Endothelial cell (in vitro differentiated cells): ENCODE measurements around the gene HCRTR1. TPM values are rescaled to one million over a fixed set of nuclear protein-coding genes. Genes with fewer than 3 reads are reported as not detected.

Experiments used
- DNase-seq: peaks from one replicate; pipeline ENCODE4 v3.0.0; 2021; ENCODE audit warnings: low spot score
- H3K27ac Mint-ChIP-seq: one replicate; pipeline ENCODE4 v1.8.0; 2021; ENCODE audit warnings: mixed read lengths, inconsistent platforms; ENCODE audit not compliant: unreplicated experiment
- H3K27me3 Mint-ChIP-seq: one replicate; pipeline ENCODE4 v1.8.0; 2021; ENCODE audit warnings: mild to moderate bottlenecking, moderate library complexity, mixed read lengths, inconsistent platforms; ENCODE audit not compliant: unreplicated experiment
- H3K36me3 Mint-ChIP-seq: one replicate; pipeline ENCODE4 v1.8.0; 2021; ENCODE audit warnings: mild to moderate bottlenecking, low read depth, mixed read lengths, inconsistent platforms; ENCODE audit not compliant: unreplicated experiment
- H3K4me1 Mint-ChIP-seq: one replicate; pipeline ENCODE4 v1.8.0; 2021; ENCODE audit warnings: mild to moderate bottlenecking, mixed read lengths, inconsistent platforms; ENCODE audit not compliant: unreplicated experiment
- H3K4me3 Mint-ChIP-seq: one replicate; pipeline ENCODE4 v1.8.0; 2021; ENCODE audit warnings: mild to moderate bottlenecking, mixed read lengths, inconsistent platforms; ENCODE audit not compliant: unreplicated experiment
- H3K9me3 Mint-ChIP-seq: one replicate; pipeline ENCODE4 v1.8.0; 2021; ENCODE audit warnings: mixed read lengths, inconsistent platforms; ENCODE audit not compliant: unreplicated experiment
- total RNA-seq: library from RNA; stranded (reverse); fragmentation: NEBNext Ultra II Directional; extraction: Animal tissue kit (Norgen Biotek cat#: 25700); gene quantifications from one replicate; pipeline ENCODE4 v1.2.1, GENCODE V29; 2021; ENCODE audit not compliant: unreplicated experiment
- TF ChIP-seq, protein P1 (sequence below): fragments of 200-600 bp; sonication (generic); IDR thresholded peaks from one replicate; pipeline ENCODE4 v1.5.0; 2021; ENCODE audit warnings: antibody characterized with exemption; ENCODE audit not compliant: unreplicated experiment

Gene HCRTR1
- total RNA-seq, 1 donor from 2014 or later, result not detected

DNA sequence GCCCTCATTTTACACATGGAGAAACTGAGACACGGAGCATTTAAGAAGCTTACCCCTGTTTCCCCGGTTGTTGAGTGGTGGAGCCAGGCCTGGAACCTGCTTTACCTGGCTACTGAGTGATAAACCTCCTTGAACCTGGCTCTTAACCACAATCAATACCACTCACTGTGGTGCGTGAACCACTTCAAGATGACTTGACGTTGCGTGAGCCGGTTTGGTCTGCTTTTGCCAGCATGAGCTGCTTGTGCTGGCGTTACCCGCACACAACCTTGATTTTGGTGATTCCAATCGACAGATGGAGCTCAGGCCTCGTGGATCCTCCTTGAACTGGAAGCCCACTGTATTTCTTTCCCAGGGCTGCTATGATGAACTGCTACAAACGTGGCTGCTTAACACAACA, 47.3 kb upstream of the HCRTR1 start:
- H3K36me3 Mint-ChIP-seq, result no peaks in the 10 kb centered on the region
- H3K4me3 Mint-ChIP-seq, result no peak overlapping the region
- DNase-seq, result no peak
- TF ChIP-seq, protein P1, sequence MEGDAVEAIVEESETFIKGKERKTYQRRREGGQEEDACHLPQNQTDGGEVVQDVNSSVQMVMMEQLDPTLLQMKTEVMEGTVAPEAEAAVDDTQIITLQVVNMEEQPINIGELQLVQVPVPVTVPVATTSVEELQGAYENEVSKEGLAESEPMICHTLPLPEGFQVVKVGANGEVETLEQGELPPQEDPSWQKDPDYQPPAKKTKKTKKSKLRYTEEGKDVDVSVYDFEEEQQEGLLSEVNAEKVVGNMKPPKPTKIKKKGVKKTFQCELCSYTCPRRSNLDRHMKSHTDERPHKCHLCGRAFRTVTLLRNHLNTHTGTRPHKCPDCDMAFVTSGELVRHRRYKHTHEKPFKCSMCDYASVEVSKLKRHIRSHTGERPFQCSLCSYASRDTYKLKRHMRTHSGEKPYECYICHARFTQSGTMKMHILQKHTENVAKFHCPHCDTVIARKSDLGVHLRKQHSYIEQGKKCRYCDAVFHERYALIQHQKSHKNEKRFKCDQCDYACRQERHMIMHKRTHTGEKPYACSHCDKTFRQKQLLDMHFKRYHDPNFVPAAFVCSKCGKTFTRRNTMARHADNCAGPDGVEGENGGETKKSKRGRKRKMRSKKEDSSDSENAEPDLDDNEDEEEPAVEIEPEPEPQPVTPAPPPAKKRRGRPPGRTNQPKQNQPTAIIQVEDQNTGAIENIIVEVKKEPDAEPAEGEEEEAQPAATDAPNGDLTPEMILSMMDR, result no peak
- no peaks in the 10 kb centered on the region for H3K9me3 Mint-ChIP-seq
- H3K4me1 Mint-ChIP-seq, result no peaks in the 10 kb centered on the region
- peaks cover 3% of the 10 kb centered on the region for H3K27me3 Mint-ChIP-seq
- H3K27ac Mint-ChIP-seq, result no peak overlapping the region

DNA sequence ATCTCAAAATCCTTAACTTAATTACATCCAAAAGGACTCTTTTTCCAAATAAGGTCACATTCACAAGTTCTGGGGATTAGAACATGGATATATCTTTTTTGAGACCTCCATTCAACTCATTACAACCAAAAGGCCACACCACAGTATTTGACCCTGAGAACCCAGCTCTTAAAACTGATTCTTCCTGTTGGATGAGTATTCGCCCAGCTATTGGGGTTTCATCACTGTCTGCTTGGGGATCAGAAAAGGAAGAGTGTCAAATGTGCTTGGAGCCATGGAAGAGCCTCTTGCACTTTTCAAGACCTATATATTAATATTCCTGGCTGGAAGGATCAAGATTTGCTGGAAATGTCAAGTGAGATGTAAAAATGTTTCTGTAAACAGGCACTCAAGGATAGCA, 46.6 kb upstream of the HCRTR1 start:
- Mint-ChIP-seq H3K4me3 (no peak overlapping the region), H3K9me3 (no peaks in the 10 kb centered on the region), H3K27ac (no peak overlapping the region), H3K27me3 (peaks cover 3% of the 10 kb centered on the region), H3K4me1 (no peaks in the 10 kb centered on the region), H3K36me3 (no peaks in the 10 kb centered on the region)
- TF ChIP-seq, protein P1, result no peak
- DNase-seq, result no peak

DNA sequence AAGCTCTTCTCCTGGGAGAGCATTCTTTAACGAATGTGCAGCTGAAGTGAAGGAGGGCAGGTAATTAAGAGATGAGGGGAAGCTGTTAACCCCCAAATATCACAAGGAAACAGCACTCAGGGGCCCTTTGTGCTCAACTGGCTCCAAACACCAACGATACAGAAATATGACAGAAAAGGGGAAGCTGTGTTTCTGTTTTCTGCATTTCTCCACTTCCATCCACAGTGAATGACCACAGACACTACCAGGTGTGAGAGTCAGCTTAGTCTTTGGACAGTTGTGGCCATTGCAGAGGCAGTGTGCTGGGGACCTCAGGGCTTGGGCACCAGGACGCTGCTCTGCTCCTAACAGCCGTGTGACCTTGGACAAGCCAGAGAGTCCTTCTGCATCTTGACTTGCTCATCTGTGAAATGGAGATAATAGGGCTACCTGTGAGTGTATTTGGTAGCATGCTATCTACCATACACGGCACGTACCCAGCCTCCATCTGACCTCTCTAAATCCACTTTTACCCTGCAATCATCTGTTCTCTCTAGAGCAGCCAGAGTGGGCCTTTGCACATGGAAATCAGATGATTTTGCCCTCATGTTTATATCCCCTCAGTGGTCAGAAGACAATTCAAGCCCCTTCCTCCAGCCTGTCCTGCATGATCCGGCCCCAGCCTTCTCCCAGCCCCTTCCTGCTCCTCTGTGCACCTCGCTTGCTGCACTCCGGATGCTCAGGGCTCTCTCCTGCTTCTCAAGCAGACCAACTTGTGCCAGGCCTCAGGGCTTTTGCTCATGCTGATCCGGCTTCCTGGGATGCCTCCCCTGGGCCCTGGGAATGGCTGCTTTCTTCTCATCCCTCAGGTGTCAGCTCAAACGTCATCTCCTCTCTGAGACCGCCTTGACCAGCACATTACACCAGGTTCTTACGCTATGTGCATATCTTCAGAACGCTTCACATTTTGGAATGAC, 45.9 kb upstream of the HCRTR1 start:
- H3K36me3 Mint-ChIP-seq, result no peaks in the 10 kb centered on the region
- H3K27ac Mint-ChIP-seq, result no peak overlapping the region
- peaks cover 3% of the 10 kb centered on the region for H3K27me3 Mint-ChIP-seq
- TF ChIP-seq, protein P1, result no peak
- no peaks in the 10 kb centered on the region for H3K9me3 Mint-ChIP-seq
- no peak for DNase-seq
- H3K4me1 Mint-ChIP-seq, result peaks cover 2% of the 10 kb centered on the region
- H3K4me3 Mint-ChIP-seq, result no peak overlapping the region

DNA sequence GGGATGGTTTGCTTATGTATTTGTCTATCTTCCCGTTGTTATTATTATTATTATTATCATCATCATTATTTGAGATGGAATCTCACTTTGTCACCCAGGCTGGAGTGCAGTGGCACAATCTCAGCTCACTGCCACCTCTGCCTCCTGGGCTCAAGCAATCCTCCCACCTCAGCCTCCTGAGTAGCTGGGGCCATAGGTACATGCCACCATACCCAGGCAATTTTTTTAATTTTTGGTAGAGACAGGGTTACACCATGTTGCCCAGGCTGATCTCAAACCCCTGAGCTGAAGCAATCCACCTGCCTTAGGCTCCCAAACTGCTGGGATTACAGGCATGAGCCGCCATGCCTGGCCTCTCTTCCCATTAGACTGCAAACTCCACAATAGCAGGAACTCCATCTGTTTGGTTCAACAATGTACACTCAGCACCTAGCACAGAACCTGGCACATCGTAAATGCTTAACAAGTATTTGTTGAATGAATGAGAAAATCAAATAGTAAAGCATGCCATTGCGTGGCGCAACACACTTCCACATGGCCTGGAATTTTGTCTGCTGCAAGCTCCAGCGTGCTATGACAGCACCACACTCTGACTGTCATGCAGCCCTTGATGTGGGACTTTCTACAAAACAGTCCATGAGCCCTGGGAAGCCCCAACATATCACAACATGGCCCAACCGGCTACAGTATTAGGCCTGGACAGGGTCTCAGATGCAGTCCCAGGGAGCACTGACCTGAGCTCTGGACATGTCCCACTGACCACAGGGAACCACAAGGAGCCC, 45.0 kb upstream of the HCRTR1 start:
- TF ChIP-seq, protein P1, result no peak
- H3K36me3 Mint-ChIP-seq, result no peaks in the 10 kb centered on the region
- no peak overlapping the region for H3K27ac Mint-ChIP-seq
- peaks cover 5% of the 10 kb centered on the region for H3K4me1 Mint-ChIP-seq
- H3K9me3 Mint-ChIP-seq, result no peaks in the 10 kb centered on the region
- peaks cover 6% of the 10 kb centered on the region for H3K27me3 Mint-ChIP-seq
- H3K4me3 Mint-ChIP-seq, result no peak overlapping the region
- DNase-seq, result no peak
